Measurements from ENCODE around the gene ADAMTS15.

ADAMTS15 gene

GRCh38 chr11:130483124-130483523 is 34.7 kb downstream of the ADAMTS15 start:
- DNase-seq, result no peak

GRCh38 chr11:130485983-130486382 is 37.5 kb downstream of the ADAMTS15 start:
- no peak for DNase-seq

- no peak for DNase-seq
Measured at GRCh38 chr11:130486391-130486836, 38.0 kb downstream of the ADAMTS15 start.

GRCh38 chr11:130486987-130487923 is 38.8 kb downstream of the ADAMTS15 start:
- DNase-seq, result no peak

GRCh38 chr11:130487924-130488815 is 39.7 kb downstream of the ADAMTS15 start:
- DNase-seq, result no peak

DNA sequence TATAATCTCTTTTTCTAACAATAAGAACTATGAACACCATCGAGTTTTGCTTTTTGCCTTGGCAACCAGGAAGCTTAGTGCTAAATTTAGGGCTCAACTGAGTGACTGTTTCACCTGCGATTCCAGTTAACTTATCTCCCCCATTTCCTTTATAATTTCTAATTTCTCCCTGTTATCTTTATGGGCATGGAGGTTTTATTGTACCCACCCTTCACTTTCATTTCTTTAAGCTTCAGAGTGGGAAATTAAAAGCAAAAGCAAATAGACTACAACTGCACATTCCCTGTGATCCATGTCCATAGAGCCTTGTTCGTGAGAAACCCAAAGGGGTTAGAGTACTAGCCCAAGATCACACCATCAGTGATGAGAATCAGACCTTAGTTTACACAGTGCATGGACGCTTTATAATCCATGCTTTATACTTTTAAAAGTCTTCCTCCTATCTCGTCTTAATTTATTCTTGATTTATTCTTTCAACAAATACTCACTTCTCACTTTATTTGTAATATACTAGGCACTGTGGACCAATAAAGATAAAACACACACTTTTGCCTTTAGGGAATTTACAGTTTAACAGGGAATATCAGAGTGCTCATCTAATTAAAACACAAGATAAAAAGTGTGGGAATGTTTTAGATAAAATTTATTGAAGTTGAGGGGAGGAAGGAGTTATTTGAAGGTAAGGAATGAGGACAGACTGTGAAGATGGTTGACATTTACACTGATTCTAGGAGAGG is 40.6 kb downstream of the ADAMTS15 start:
- no peak for DNase-seq

DNA sequence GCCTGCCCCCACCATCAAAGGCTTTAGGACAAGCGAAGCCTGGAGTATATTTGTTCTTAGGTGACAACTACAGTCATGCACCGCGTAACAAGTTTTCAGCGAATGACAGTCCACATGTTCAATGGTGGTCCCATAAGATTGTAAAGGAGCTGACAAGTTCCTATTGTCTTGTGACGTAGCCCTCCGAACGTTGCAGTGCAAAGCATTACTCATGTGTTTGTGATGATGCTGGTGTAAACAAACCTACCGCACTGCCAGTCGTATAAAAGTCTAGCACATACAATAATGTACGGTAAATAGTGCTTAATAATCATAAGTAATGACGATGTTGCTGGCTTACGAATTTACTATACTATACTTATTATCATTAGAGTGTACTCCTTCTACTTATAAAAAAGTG is 41.3 kb downstream of the ADAMTS15 start:
- no peak for DNase-seq

- DNase-seq, result no peak
Measured at GRCh38 chr11:130490682-130491449, 42.4 kb downstream of the ADAMTS15 start.

GRCh38 chr11:130498181-130498580 is 49.7 kb downstream of the ADAMTS15 start:
- DNase-seq, result no peak

- DNase-seq, result no peak
Measured at GRCh38 chr11:130499828-130500227, 51.4 kb downstream of the ADAMTS15 start.

DNA sequence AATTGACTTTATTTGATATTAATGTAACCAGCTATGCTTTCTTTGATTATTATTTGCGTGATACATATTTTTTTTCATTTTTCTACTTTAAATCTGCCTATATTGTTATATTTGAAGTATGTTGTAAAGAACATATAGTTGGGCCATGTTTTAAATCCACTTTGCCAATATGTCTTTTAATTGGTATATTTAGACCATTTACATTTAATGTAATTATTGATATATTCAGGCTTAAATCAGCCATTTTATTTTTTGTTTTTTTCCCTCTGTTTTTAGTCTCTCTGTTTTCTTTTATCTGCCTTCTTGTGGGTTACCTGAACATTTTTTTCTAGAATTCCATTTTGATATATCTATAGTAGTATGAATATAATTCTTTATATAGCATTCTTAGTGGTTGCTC is 55.9 kb downstream of the ADAMTS15 start:
- no peak for DNase-seq

DNA sequence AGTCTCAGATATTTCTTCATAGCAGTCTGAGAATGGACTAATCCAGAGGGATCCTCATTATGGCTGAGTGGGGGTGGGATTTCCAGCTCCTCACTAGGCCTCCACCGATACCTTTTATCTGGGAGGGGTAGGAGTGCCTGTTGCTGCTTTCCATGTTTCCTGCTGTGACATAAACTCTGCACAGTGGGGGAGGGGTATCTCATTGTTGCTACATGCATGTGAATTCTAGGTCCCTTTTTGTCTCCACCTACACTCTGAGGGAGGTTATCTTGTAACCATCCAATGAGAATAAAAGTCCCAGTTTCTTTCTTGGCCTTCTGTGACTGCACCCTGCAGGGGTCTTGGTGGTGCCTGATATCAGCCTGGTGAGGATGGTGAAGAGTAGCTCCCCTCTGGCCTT is 60.5 kb downstream of the ADAMTS15 start:
- DNase-seq, result no peak

DNA sequence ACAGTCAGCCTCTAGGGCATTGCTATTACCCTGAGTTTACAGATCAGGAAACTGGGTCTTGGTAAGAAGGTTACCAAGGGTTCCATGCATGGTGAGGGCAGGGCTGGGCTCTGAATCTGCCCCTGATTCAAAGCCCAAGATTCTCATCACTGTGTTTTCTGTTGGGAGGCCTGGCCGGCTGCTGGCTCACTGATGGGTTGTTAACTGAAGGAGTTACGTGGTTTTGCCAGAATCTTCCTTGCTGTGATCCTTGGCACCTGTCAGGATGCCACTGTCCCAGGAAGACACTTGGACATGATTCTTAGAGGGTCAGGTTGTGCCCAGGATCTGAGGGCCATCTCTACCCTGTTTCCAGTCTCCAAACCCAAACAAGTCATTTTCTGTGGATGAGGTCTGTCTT is 61.5 kb downstream of the ADAMTS15 start:
- no peak for DNase-seq

DNA sequence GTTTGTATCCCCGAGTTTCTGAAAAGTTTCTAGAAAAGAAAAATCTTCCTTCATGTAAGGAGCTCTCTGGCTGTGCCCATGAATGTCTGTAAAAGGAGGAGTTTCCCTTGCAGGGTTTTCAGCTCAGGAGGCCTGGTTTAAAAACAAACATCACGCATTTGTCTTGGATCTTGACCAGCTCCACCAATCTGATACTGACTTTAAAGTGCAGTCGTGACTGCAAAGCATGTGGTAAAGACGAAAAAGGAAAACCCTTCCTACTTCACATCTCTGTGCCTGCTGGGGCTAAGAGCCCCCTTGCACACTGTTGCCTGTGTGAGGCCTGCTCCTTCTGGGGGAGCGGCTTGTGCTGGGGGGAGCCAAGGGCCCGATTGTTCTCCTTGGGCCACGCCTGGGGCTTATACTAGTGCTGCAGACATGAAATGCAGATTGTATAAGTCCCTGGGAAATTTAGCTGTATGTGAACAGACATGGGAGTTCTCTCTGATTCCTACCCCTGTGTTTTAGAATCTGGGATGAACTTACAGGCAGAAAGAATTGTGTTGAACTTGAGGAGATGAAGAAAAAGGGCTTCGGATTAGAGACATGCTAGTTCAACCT is 62.1 kb downstream of the ADAMTS15 start:
- no peak for DNase-seq

DNA sequence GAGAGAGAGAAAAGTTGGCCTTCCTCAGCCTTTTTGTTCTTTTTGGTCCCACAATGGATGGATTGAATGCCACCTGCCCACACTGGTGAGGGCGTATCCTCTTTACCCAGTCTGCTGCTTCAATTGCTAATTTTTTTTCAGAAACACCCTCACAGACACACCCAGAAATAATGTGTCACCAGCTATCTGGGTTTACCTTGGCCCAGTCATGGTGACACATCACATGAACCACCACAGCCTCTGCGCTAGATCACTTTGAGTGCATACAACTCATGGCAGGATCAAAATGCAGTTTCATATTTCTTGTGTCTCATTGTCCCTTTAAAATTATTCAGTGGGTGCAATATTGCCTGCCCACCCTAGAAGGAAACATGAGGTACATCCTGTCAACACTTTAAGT is 63.3 kb downstream of the ADAMTS15 start:
- no peak for DNase-seq

GRCh38 chr11:130512662-130513061 is 64.2 kb downstream of the ADAMTS15 start:
- no peak for DNase-seq

GRCh38 chr11:130513132-130513531 is 64.7 kb downstream of the ADAMTS15 start:
- DNase-seq, result no peak

DNA sequence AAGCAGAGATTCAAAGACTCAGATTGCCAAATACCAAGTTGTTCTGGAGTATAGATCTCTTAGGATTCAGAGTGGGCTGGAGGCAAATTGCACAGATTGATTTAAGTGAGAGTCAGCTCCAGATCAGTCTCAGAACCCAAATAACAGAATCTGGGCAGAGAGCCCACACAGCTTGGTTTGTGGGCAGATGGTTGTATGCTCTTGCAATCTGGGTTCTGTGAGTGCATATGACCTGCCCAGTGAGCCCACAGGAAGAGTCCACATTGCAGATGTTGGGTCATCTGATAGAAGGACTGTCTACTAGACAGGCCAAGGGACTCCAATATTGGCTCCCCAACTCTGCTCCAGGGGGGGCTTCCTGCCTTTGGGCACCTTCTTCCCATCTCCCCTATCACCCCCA is 65.9 kb downstream of the ADAMTS15 start:
- no peak for DNase-seq

DNA sequence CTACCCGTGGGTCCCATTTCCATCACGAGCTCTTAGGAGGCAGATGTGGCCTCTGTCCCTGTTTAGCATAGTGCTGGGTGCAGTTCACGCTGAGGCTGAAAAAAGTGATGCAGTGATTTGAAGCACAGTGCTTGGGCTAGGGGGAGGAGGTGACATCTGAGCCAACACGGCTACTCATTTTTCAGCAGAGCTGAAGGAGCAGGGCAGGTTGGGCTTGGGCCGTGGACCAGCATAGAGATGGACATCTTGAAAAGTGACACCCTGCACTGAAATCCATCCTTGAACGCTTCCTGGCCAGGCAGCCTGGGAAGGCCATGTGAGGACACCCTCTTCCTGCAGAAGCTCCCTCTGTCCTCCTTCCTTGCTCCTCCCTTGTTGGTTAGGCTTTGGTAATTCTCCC is 66.4 kb downstream of the ADAMTS15 start:
- no peak for DNase-seq

DNA sequence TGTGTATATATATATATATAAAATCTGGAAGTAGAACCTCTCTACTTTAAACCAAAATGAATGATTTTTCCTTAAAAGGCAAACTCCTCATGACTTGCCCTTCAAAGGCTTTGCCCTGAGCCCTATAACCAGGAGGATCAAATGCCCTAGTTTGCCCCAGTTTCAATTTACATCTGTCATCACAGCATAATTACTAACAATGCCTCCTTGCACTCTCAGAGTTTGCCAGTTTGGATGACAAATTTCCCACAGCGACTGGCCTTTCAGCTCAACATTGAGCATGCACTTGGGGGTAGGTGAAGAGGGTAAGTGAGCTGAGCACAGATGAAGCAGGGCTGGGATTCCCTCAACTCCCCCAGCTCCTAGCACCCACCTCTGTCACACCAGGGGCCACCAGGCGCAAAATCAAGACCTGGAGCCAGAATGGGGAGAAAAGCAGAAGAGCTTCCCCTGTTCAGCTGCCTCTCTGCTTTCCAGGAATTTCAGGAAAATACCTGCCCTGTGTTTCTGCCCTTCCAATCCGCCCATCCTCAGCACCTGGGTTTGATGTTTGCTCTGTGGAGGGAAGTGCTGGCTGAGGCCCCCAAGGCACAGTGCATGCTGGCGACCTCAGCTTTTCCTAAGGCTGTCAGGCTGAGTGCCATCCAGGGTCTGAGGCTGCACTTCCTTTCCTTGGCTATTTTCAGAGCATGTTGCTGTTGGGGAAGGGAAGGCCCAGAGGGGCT is 67.5 kb downstream of the ADAMTS15 start:
- no peak for DNase-seq
